Motor neuron (in vitro differentiated cells): ENCODE measurements around the gene STRADA. TPM values are rescaled to one million over a fixed set of nuclear protein-coding genes. Genes with fewer than 3 reads are reported as not detected.

Experiments used
- ATAC-seq, 8 experiments: fragments of 200-7000 bp; cut with Tn5 transposase; replicated peaks in 6 of 8; 2 replicates each; pipeline ENCODE4 v1.8.0; 2021; ENCODE audit warnings: mild to moderate bottlenecking in 8 of 8, moderate library complexity in 8 of 8
- H3K27ac ChIP-seq, 2 donors: fragments of 250-450 bp; sonication (Bioruptor Pico); 2 replicates each; pipeline ENCODE4 v1.9.0; 2021; ENCODE audit warnings: antibody characterized with exemption in 2 of 2, mild to moderate bottlenecking in 2 of 2, moderate library complexity in 1 of 2
- H3K4me1 ChIP-seq, 2 donors: fragments of 250-450 bp; sonication (Bioruptor Pico); replicated peaks in 1 of 2; 2 replicates each; pipeline ENCODE4 v1.6.1; 2021; ENCODE audit warnings: antibody characterized with exemption in 2 of 2, mild to moderate bottlenecking in 2 of 2, moderate library complexity in 1 of 2
- H3K4me3 ChIP-seq, 5 donors: fragments of 250-450 bp; sonication (Bioruptor Pico); 2 replicates each; pipeline ENCODE4 v1.9.0; 2021; ENCODE audit warnings: antibody characterized with exemption in 5 of 5, mild to moderate bottlenecking in 5 of 5, moderate library complexity in 4 of 5
- WGBS, 10 experiments: fragments of 450-650 bp; shearing (Covaris generic); methylation state at CpG; one replicate each; pipeline ENCODE4 v1.0.0; 2022; 5-methylcytosine and 5-hydroxymethylcytosine counted together
- in situ Hi-C, 9 experiments: fragments of 400-800 bp; cut with MboI; loops; one replicate each; pipeline ENCODE4 v1.15.0; 2021; ENCODE audit warnings: low sequenced_read_pairs in 9 of 9, low pct_unique_long_range_greater_than_20kb in 2 of 9; ENCODE audit not compliant: unreplicated experiment in 9 of 9
- total RNA-seq, 8 experiments: library from RNA; unstranded; fragments of 300-600 nt; gene quantifications; 2 replicates each; pipeline versions ENCODE4 v1.2.3 to v1.2.4, GENCODE V29; 2022

STRADA gene
- total RNA-seq, 8 experiments from 2014 or later, result 23.3 to 88.1 (median 33.4) TPM

- Histone ChIP-seq H3K4me3 (peak overlapping the region; percentile 61 to 85 (median 75)), H3K27ac (peak overlapping the region; percentile 84 to 98), H3K4me1 (peaks cover 13% of the 10 kb centered on the region in 2 donors)
- in situ Hi-C loops, result no loop called here
- WGBS, 10 experiments, result 0 to 83% (median 12%) methylated on average over 1 to 6 of the region's 7 CpGs; no CpG with 5 or more reads in 2 of the 10 experiments
- no peak for ATAC-seq
Observed at GRCh38 chr17:63772801-63773271, 31.2 kb upstream of the STRADA start.

DNA sequence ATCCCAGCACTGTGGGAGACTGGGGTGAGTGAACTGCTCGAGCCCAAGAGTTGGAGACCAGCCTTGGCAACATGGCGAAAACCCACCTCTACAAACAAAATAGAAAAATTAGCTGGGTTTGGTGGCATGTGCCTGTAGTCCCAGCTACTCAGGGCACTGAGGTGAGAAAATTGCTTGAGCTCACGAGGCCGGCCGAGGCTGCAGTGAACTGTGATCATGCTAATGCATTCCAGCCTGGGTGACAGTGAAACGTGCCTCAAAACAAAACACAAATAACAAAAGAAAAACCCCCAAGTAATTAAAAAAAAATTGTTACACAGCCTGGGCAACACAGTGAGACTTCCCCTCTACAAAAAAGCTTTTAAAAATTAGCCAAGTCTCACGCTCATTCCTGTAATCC is 26.8 kb upstream of the STRADA start:
- peak in 2 of 8 experiments; percentile 5 to 15 for ATAC-seq
- WGBS, 10 experiments, result 48 to 88% (median 58%) methylated on average over 1 to 6 of the region's 7 CpGs; no CpG with 5 or more reads in 5 of the 10 experiments
- Histone ChIP-seq H3K4me3 (no peak overlapping the region), H3K27ac (no peak overlapping the region), H3K4me1 (peaks cover 9 to 19% of the 10 kb centered on the region in 2 donors)
- in situ Hi-C loops, result no loop called here

DNA sequence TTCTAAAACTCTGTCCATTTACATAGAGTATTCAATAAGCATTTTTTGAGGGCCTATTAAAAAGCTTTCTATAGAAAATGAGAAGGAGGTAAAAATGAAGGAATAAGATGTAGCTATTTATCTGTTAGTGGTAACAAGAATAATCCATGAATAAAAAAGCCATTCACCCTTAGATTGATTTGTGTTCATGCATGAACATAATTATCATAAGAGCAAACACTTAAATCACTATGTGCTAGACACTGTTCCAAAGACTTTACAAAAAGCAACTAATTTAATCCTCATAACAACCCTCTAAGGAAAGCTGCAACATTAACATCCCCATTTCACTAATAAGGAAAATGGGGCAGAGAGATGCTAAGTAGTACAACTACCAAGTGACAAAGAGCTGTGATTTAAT is 25.2 kb upstream of the STRADA start:
- in situ Hi-C loops, result no loop called here
- Histone ChIP-seq H3K4me1 (peaks cover 2 to 12% of the 10 kb centered on the region in 2 donors), H3K4me3 (no peak overlapping the region), H3K27ac (no peak overlapping the region)
- peak in 2 of 8 experiments; percentile 25 to 86 for ATAC-seq

DNA sequence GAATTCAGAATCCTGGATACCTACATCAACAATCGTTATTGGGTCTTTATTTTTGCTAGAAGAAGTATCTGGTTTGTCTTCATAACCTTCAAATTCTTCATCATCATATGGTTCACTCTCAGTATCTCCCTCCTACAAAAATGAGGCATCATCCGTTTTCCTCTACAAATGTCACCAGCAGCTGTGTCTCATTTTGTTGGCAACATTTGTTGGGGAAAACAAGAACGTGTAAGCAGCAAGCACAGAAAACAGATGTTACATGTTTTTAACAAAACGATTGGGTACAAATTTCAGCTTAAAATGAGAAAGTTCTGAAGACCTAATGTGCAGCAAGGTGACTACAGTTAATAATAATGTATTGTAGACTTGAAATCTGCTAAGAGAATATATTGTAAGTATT is 23.1 kb upstream of the STRADA start:
- Histone ChIP-seq H3K4me3 (no peak overlapping the region), H3K4me1 (peaks cover 0 to 12% of the 10 kb centered on the region in 2 donors), H3K27ac (no peak overlapping the region)
- 11 to 100% (median 82%) methylated on average over 1 to 4 of the region's 4 CpGs for WGBS, 10 experiments
- in situ Hi-C loops, result no loop called here
- ATAC-seq, result no peak

GRCh38 chr17:63762161-63763078 is 20.8 kb upstream of the STRADA start:
- in situ Hi-C loops, result no loop called here
- peaks cover 0 to 7% of the 10 kb centered on the region in 2 donors for H3K4me1 ChIP-seq
- H3K4me3 ChIP-seq, result no peak overlapping the region
- no peak overlapping the region for H3K27ac ChIP-seq
- 95 to 100% (median 98%) methylated on average over 2 to 5 of the region's 5 CpGs for WGBS, 10 experiments
- no peak for ATAC-seq

DNA sequence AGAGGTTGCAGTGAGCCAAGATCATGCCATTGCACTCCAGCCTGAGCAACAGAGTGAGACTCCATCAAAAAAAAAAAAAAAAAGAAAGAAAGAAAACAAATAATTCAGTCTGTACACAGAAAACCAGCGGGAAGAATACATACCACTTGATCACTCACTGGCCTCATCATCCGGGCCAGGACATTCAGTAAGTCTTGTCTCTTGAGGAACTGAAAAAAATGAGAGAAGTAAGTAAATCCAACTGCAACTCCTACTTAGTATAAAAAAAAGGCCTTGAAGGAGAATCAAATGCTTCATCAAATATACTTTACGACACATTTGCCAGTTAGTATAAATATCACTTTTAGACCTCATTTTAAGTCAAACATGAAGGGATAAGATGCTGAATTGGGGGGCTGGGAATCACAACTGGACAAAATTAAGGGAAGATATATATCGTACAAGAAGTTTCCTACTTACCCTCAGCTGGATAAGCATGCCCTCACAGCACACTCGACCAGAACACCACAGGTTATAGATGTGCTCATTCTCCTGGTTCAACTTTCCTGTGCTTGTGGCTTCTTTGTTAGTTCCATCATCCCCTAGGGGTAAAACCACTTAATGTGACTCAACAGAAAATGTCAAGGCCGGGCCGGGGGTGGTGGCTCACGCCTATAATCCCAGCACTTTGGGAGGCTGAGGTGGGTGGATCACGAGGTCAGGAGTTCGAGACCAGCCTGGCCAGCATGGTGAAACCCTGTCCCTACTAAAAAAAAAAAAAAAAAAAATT is 19.4 kb upstream of the STRADA start:
- in situ Hi-C loops, result no loop called here

GRCh38 chr17:63758428-63758827 is 16.8 kb upstream of the STRADA start:
- in situ Hi-C loops, result no loop called here
- Histone ChIP-seq H3K4me3 (no peak overlapping the region), H3K27ac (no peak overlapping the region), H3K4me1 (no peaks in the 10 kb centered on the region)
- no peak for ATAC-seq
- 71 to 83% (median 79%) methylated on average over 1 to 2 of the region's 2 CpGs; no CpG with 5 or more reads in 1 of the 10 experiments for WGBS, 10 experiments

More for the DNA sequence above, 19.4 kb upstream of the STRADA start:
- Histone ChIP-seq H3K4me3 (no peak overlapping the region), H3K27ac (no peak overlapping the region), H3K4me1 (no peaks in the 10 kb centered on the region)
- ATAC-seq, result no peak
- 67 to 100% (median 88%) methylated on average over 1 to 6 of the region's 10 CpGs for WGBS, 10 experiments

- in situ Hi-C loops, result no loop called here
- 80 to 100% (median 100%) methylated on average over 1 to 3 of the region's 3 CpGs; no CpG with 5 or more reads in 4 of the 10 experiments for WGBS, 10 experiments
- H3K4me1 ChIP-seq, result no peaks in the 10 kb centered on the region
- no peak for ATAC-seq
- no peak overlapping the region for H3K27ac ChIP-seq
- H3K4me3 ChIP-seq, result no peak overlapping the region
Observed at GRCh38 chr17:63754046-63754445, 12.4 kb upstream of the STRADA start.

- H3K27ac ChIP-seq, result no peak overlapping the region
- H3K4me3 ChIP-seq, result no peak overlapping the region
- H3K4me1 ChIP-seq, result no peaks in the 10 kb centered on the region
- WGBS, 10 experiments, result 80 to 100% (median 91%) methylated on average over 1 of the region's 1 CpG; no CpG with 5 or more reads in 2 of the 10 experiments
- no peak for ATAC-seq
- in situ Hi-C loops, result no loop called here
Observed at GRCh38 chr17:63753215-63753614, 11.6 kb upstream of the STRADA start.

DNA sequence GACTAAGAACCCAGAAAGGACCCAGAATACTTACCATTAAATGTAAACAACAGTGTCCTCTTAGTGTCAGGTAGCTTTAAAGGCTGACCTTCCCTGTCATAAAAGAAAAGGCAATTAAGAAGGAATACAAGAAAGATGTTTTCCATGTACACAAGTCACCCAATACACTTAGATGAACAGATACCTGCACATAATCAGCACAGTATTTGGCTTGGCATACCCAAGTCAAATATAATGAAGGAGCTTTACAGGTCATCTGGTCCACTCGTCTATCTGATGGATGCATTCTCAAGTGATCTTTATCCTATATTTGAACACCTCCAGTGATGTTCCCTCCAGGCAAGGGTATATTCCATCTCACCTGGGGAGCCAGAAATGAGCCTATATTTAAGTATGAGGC is 11.1 kb upstream of the STRADA start:
- WGBS, 10 experiments, result 83 to 100% (median 100%) methylated on average over 1 of the region's 1 CpG; no CpG with 5 or more reads in 6 of the 10 experiments
- no peak for ATAC-seq
- no peak overlapping the region for H3K27ac ChIP-seq
- in situ Hi-C loops, result no loop called here
- no peak overlapping the region for H3K4me3 ChIP-seq
- H3K4me1 ChIP-seq, result no peaks in the 10 kb centered on the region

DNA sequence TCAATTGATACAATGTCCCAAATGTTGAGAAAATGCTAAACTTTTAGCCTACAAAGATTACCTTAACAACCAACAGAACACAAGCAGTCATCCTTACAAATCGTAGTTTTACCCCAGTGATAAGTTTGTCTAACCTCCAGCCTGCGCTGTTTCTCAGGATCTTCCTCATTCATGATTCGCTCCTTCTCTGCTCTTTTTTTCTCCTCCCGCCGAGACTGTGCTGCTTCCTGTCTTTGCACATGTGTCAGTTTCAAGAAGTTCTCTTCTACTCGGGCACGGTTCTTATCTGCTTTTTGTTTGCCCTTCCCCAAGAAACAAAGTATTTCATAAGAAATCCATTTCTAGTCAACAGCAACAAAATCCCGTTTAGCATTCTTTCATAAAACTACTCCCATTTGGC is 10.2 kb upstream of the STRADA start:
- in situ Hi-C loops, result no loop called here

GRCh38 chr17:63741143-63741407 is 524 bp downstream of the STRADA start:
- peak overlapping the region; percentile 66 to 87 for H3K27ac ChIP-seq
- H3K4me3 ChIP-seq, result peak overlapping the region; percentile 76 to 99 (median 86)
- peak in 2 of 8 experiments; percentile 33 to 40 for ATAC-seq
- H3K4me1 ChIP-seq, result peaks cover 7 to 9% of the 10 kb centered on the region in 2 donors
- 0% methylated on average over 6 to 10 of the region's 14 CpGs; no CpG with 5 or more reads in 6 of the 10 experiments for WGBS, 10 experiments
- in situ Hi-C loops, result no loop called here

More for the DNA sequence above, 10.2 kb upstream of the STRADA start:
- no peaks in the 10 kb centered on the region for H3K4me1 ChIP-seq
- no peak overlapping the region for H3K4me3 ChIP-seq
- WGBS, 10 experiments, result 85 to 100% (median 94%) methylated on average over 1 to 8 of the region's 8 CpGs
- ATAC-seq, result no peak
- no peak overlapping the region for H3K27ac ChIP-seq

- WGBS, 10 experiments, result 5 to 90% (median 41%) methylated on average over 2 to 7 of the region's 12 CpGs; no CpG with 5 or more reads in 1 of the 10 experiments
- no peak for ATAC-seq
- Histone ChIP-seq H3K27ac (peak overlapping the region; percentile 66 to 87), H3K4me3 (peak overlapping the region; percentile 76 to 99 (median 86)), H3K4me1 (peaks cover 7 to 9% of the 10 kb centered on the region in 2 donors)
- in situ Hi-C loops, result no loop called here
Observed at GRCh38 chr17:63740464-63741142, 996 bp downstream of the STRADA start.
